T-cell (primary cell): Measurements from ENCODE around the gene ENDOV. TPM values are rescaled to one million over a fixed set of nuclear protein-coding genes. Genes with fewer than 3 reads are reported as not detected.

Experiments used
- ATAC-seq, 4 experiments: fragments of 200-7000 bp in 3 of 4; fragments of 150-1000 bp in 1 of 4; cut with Tn5 transposase; replicated peaks in 1 of 4; 1 replicate in 3 of 4; 2 replicates in 1 of 4; pipeline ENCODE4 v1.10.0; 2021; ENCODE audit warnings: moderate library complexity in 3 of 4, mild to moderate bottlenecking in 2 of 4, moderate number of reproducible peaks in 1 of 4
- CTCF ChIA-PET, 2 donors: fragments of 300-600 bp; sonication (Branson Sonifier 250); formaldehyde crosslinking; loops; one replicate each; lab custom pipeline; 2022; ENCODE audit warnings: antibody characterized with exemption in 2 of 2; lab: Charles Lee
- POLR2A ChIA-PET, 2 donors: fragments of 300-600 bp; sonication (Branson Sonifier 250); formaldehyde crosslinking; loops; one replicate each; lab custom pipeline; 2022; ENCODE audit warnings: antibody characterized with exemption in 2 of 2; lab: Charles Lee
- DNase-seq, 35 experiments: peaks; one replicate each; pipeline versions ENCODE4 v3.0.0 to v3.0.0-alpha.2; 2013 to 2023
- H3K27ac ChIP-seq: one replicate; pipeline ENCODE4 v1.5.1; 2013; ENCODE audit warnings: low read length
- H3K27me3 ChIP-seq, 2 experiments: replicated peaks in 1 of 2; 1 replicate in 1 of 2; 2 replicates in 1 of 2; pipeline versions ENCODE4 v1.6.1 to v1.7.0; 2013; ENCODE audit warnings: low read length in 1 of 2, mixed read lengths in 1 of 2; ENCODE audit not compliant: control insufficient read depth in 2 of 2, insufficient read depth in 2 of 2; ENCODE audit errors: extremely low read depth in 1 of 2
- H3K36me3 ChIP-seq, 2 donors: 1 replicate in 1 of 2; 2 replicates in 1 of 2; pipeline versions ENCODE4 v1.6.1 to v1.7.0; 2013; ENCODE audit warnings: low read length in 1 of 2; ENCODE audit not compliant: control insufficient read depth in 2 of 2, insufficient read depth in 1 of 2; ENCODE audit errors: extremely low read depth in 1 of 2
- H3K4me1 ChIP-seq, 2 experiments: 1 replicate in 1 of 2; 2 replicates in 1 of 2; pipeline versions ENCODE4 v1.6.1 to v1.7.0; 2013; ENCODE audit warnings: low read length in 2 of 2, mixed read lengths in 1 of 2; ENCODE audit not compliant: insufficient read depth in 2 of 2, control insufficient read depth in 1 of 2; ENCODE audit errors: extremely low read depth in 1 of 2
- H3K4me3 ChIP-seq, 2 donors: 1 replicate in 1 of 2; 2 replicates in 1 of 2; pipeline versions ENCODE4 v1.5.1 to v1.7.0; 2013; ENCODE audit warnings: mild to moderate bottlenecking in 2 of 2, low read length in 1 of 2, moderate library complexity in 1 of 2; ENCODE audit not compliant: control insufficient read depth in 1 of 2; ENCODE audit errors: extremely low read depth in 1 of 2
- H3K9me3 ChIP-seq: 2 replicates; pipeline ENCODE4 v1.7.0; 2013
- H3K27ac Mint-ChIP-seq, 2 donors: one replicate each; pipeline ENCODE4 v1.8.0; 2020 to 2021; ENCODE audit warnings: mild to moderate bottlenecking in 2 of 2, mixed read lengths in 2 of 2
- H3K27me3 Mint-ChIP-seq, 2 donors: one replicate each; pipeline ENCODE4 v1.8.0; 2021 to 2022; ENCODE audit warnings: mixed read lengths in 2 of 2
- H3K36me3 Mint-ChIP-seq: one replicate; pipeline ENCODE4 v1.8.0; 2021; ENCODE audit warnings: mixed read lengths
- H3K4me1 Mint-ChIP-seq, 3 donors: one replicate each; pipeline ENCODE4 v1.8.0; 2020 to 2022; ENCODE audit warnings: mixed read lengths in 3 of 3, mild to moderate bottlenecking in 1 of 3
- H3K4me3 Mint-ChIP-seq, 3 donors: one replicate each; pipeline ENCODE4 v1.8.0; 2020 to 2022; ENCODE audit warnings: mild to moderate bottlenecking in 3 of 3, mixed read lengths in 3 of 3, moderate library complexity in 3 of 3
- H3K9me3 Mint-ChIP-seq, 3 donors: one replicate each; pipeline ENCODE4 v1.8.0; 2020 to 2022; ENCODE audit warnings: mixed read lengths in 3 of 3
- WGBS: methylation state at CpG from one replicate; pipeline ENCODE4 v1.1.5; 2013; ENCODE audit warnings: missing lambda C conversion rate; ENCODE audit not compliant: insufficient coverage; 5-methylcytosine and 5-hydroxymethylcytosine counted together
- total RNA-seq, 35 experiments: library from RNA in 6 of 35; stranded (reverse) in 6 of 35; fragments of 120-200 nt in 1 of 35; gene quantifications; one replicate each; pipeline versions ENCODE4 v1.2.1 to v1.2.4 and lab custom pipeline; 2013 to 2026

Gene ENDOV
- total RNA-seq, 5 donors from 2014 or later (not counting 1 experiment from before 2014, with no cell fraction given): 17.1 to 22.2 (median 21.1) TPM

DNA sequence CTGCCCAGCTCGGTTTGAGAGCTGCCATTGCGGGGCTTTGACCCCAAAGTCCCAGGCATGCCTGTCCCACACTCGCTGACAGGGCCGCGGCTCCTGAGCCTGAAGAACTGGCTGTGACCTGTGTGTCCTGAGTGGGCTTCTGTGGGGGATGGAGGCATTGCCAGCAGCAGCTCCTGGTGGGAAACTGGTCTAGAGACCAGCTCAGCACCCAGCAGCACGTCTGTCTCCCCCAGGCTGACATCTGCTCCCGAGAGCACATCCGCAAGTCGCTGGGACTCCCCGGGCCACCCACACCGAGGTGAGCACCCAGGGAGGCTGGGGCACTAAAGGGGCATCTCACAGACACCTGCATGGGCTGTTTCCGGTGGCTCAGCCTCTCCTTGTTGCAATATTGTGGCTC lies 13.4 kb downstream of the ENDOV start:
- DNase-seq (no peak), ATAC-seq (no peak)
- H3K27me3 Mint-ChIP-seq: peaks cover 0 to 1% of the 10 kb centered on the region in 2 donors
- 89% methylated on average over 11 of the region's 12 CpGs for WGBS
- no peak overlapping the region for H3K4me3 Mint-ChIP-seq
- peaks cover 0 to 34% of the 10 kb centered on the region in 2 experiments for H3K27me3 ChIP-seq
- no peaks in the 10 kb centered on the region for H3K9me3 Mint-ChIP-seq
- no peaks in the 10 kb centered on the region for H3K36me3 Mint-ChIP-seq
- ChIA-PET CTCF (interaction anchor here (0.6 to 1.3 kb wide), 2 partner anchors 471 to 712 kb away, joined by 3 to 9 read pairs; no protein-coding TSS in a partner anchor), POLR2A (no interaction called here)
- no peaks in the 10 kb centered on the region for H3K36me3 ChIP-seq
- no peak overlapping the region for H3K27ac ChIP-seq
- peaks cover 4 to 18% (median 8%) of the 10 kb centered on the region in 3 donors for H3K4me1 Mint-ChIP-seq
- H3K9me3 ChIP-seq: no peaks in the 10 kb centered on the region
- no peak overlapping the region for H3K4me3 ChIP-seq
- no peak overlapping the region for H3K27ac Mint-ChIP-seq
- peaks cover 0 to 25% of the 10 kb centered on the region in 2 experiments for H3K4me1 ChIP-seq

DNA sequence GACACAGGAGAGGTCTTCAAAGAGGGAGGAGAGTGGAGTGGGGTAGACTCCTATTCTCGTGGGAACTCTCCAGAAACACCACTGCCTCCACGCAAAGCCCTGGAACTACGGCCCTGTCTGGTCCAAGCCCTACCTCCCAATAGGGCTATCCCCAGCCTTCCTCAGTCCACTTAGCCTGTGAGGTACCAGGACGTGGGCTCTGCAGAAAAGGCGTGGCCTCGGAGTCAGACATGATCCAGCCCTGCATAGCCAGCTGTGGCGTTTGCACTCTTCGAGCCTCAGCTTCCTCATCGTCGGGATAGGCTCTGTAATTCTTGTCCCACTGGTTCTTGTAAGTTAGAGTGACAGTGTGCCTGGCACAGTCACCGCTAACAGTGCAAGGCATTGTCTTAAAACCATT lies 13.8 kb downstream of the ENDOV start:
- no peak for DNase-seq
- ChIA-PET CTCF (interaction anchor here (0.6 to 1.3 kb wide), 2 partner anchors 471 to 712 kb away, joined by 3 to 9 read pairs; no protein-coding TSS in a partner anchor), POLR2A (no interaction called here)
- H3K27me3 ChIP-seq: peaks cover 0 to 34% of the 10 kb centered on the region in 2 experiments
- Mint-ChIP-seq H3K9me3 (no peaks in the 10 kb centered on the region), H3K27ac (no peak overlapping the region), H3K4me3 (no peak overlapping the region), H3K4me1 (peaks cover 4 to 18% (median 8%) of the 10 kb centered on the region in 3 donors), H3K36me3 (no peaks in the 10 kb centered on the region), H3K27me3 (peaks cover 0 to 1% of the 10 kb centered on the region in 2 donors)
- 94% methylated on average over 10 of the region's 11 CpGs for WGBS
- H3K4me1 ChIP-seq: peaks cover 0 to 22% of the 10 kb centered on the region in 2 experiments
- no peak for ATAC-seq
- H3K4me3 ChIP-seq: no peak overlapping the region
- no peak overlapping the region for H3K27ac ChIP-seq
- H3K36me3 ChIP-seq: no peaks in the 10 kb centered on the region
- no peaks in the 10 kb centered on the region for H3K9me3 ChIP-seq

DNA sequence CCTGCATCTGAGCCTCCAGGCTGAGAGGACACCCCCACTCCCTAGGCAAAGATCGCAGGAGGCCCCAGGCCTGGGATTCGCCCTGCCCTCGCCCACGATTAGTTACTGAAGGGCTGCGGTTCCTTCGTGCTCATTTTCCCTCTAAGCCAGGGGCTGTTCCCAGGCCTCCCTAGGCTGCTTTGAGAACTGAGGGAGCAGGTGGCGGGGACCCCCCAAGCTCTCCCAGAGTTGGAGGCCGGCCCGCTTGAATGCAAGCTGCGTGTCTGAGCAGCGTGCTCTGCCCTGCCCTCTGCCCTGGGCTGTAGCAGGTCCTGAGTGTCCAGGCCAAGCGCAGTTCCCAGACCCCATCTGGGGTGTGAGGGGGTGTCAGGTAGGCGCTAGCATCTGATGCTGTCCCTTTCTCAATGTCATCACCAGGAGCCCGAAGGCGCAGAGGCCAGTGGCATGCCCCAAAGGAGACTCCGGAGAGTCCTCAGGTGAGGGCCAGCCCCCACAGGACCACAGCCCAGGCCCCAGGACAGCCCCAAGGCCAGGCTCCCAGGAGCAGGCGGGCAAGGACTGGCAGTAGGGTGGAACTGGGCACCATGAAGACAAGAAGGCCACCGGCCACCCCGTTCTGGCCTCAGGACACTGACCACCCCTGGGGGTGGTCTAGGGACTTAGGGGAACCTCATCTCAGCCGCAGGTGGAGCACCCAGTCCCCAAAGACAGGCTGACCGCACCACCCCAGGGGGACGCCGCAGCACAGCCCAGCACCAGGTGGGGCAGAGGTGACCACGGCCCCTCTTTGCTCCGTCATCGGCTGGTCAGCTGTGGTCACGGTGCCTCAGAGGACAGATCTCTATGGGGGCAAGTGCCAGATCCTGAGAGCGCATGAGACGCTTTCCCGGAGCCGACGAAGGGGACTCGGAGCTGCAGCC lies 14.6 kb downstream of the ENDOV start:
- WGBS: 87% methylated on average over 30 of the region's 33 CpGs
- H3K4me3 ChIP-seq: no peak overlapping the region
- CTCF ChIA-PET: no interaction called here
- peaks cover 0 to 27% of the 10 kb centered on the region in 2 experiments for H3K27me3 ChIP-seq
- no peak overlapping the region for H3K4me3 Mint-ChIP-seq
- H3K27ac ChIP-seq: no peak overlapping the region
- ATAC-seq (no peak), DNase-seq (no peak)
- no peaks in the 10 kb centered on the region for H3K9me3 ChIP-seq
- POLR2A ChIA-PET: no interaction called here
- no peaks in the 10 kb centered on the region for H3K36me3 ChIP-seq
- H3K4me1 ChIP-seq: peaks cover 0 to 14% of the 10 kb centered on the region in 2 experiments
- no peaks in the 10 kb centered on the region for H3K27me3 Mint-ChIP-seq
- H3K4me1 Mint-ChIP-seq: peaks cover 0 to 14% (median 5%) of the 10 kb centered on the region in 3 donors
- H3K27ac Mint-ChIP-seq: no peak overlapping the region
- no peaks in the 10 kb centered on the region for H3K36me3 Mint-ChIP-seq
- H3K9me3 Mint-ChIP-seq: no peaks in the 10 kb centered on the region

DNA sequence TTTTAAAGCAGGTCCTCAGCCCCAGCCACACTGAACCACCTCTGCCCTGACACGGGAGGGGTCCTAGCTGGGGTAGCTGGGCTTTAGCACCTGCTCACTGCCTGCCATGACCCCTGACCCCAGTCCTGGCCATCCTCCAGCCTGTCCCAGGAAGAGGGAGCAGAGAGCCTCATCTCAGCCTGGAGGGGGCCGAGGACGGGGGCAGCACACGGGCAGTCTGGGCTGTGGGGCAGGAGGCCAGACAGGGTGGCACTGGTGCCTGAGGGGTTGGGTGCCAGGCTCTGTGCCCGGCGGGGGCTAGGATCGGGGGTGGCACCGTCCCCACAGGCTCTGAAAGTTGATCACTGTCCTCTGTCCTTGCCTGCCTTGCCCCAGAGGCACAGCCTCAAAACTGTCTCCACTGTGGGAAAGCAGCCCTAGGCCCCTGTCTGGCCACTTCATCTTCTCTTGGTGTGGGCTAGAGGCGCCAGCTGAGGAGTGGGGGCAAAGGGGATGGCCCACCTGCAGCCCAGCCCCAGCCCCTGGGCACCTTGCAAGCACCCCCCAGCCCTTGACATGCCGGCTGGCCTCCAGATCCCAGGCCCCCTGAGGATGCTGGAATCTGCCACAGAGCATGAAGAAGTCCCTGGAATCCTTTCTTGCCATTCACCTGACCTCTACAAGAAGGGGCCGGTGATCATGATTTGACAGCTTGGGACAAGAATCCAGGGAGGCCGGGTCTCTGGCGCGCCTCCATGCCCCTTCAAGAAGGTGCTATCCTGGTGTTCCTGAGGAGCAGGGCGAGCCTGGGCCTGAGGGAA lies 15.7 kb downstream of the ENDOV start:
- peaks cover 0 to 11% of the 10 kb centered on the region in 2 experiments for H3K4me1 ChIP-seq
- WGBS: 82% methylated on average over 14 of the region's 15 CpGs
- no peak overlapping the region for H3K27ac ChIP-seq
- Mint-ChIP-seq H3K27me3 (no peaks in the 10 kb centered on the region), H3K9me3 (no peaks in the 10 kb centered on the region), H3K4me1 (peaks cover 0 to 11% (median 5%) of the 10 kb centered on the region in 3 donors), H3K36me3 (no peaks in the 10 kb centered on the region), H3K4me3 (no peak overlapping the region), H3K27ac (no peak overlapping the region)
- no peak for ATAC-seq
- ChIA-PET POLR2A (no interaction called here), CTCF (no interaction called here)
- no peak overlapping the region for H3K4me3 ChIP-seq
- H3K9me3 ChIP-seq: no peaks in the 10 kb centered on the region
- peaks cover 0 to 18% of the 10 kb centered on the region in 2 experiments for H3K27me3 ChIP-seq
- H3K36me3 ChIP-seq: no peaks in the 10 kb centered on the region
- DNase-seq: no peak

DNA sequence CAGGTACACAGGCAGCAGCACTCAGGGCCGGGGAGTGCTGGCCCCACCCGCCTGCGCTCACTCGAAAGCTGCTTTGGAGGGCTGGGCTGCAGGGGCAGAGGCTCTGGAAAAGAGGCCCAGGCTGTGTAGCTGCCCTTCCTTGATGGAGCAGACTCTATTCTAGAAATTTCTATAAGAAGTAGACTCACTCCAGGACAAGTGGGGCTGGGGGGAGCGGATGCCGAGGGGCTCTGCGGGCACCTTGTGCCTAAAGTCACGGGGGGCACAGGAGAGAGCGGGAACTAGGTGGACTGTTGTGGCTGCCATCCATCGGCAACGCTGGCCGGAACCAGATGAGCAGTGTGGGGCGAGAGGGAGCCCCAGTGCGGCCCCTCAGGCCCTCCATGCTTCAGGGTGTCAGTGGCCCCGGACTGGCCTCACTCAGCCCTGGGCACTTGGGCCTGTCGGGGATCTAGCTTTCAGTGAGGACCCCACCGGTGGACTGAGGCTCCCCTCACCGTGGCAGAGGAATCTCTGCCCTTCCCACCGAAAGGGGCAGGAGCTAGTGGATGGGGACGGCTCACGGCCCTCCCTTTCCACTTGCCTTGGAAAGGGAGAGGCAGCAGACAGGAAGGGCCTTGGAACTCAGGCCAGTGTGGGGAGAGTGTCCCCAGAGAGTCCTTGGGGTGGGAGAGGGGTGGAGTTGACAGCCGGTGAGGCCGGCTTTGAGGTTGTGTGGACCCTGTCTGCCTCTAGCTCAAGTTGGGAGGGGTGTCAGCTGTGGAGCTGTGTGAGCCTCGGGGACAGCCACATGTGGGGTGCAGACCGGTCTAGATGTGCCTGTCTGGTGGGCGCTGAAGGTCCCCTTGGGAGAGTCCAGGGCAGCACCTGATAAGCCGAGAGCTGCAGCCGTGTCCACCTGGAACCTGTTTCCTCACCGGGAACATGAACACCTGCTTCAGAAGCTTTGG lies 16.6 kb downstream of the ENDOV start:
- 90% methylated on average over 28 of the region's 29 CpGs for WGBS
- H3K27ac ChIP-seq: no peak overlapping the region
- no peaks in the 10 kb centered on the region for H3K36me3 Mint-ChIP-seq
- H3K4me1 Mint-ChIP-seq: peaks cover 0 to 5% (median 5%) of the 10 kb centered on the region in 3 donors
- no peaks in the 10 kb centered on the region for H3K9me3 Mint-ChIP-seq
- DNase-seq: no peak
- no peak overlapping the region for H3K27ac Mint-ChIP-seq
- no peak for ATAC-seq
- CTCF ChIA-PET: no interaction called here
- POLR2A ChIA-PET: no interaction called here
- H3K4me3 ChIP-seq: no peak overlapping the region
- no peaks in the 10 kb centered on the region for H3K36me3 ChIP-seq
- H3K9me3 ChIP-seq: no peaks in the 10 kb centered on the region
- no peak overlapping the region for H3K4me3 Mint-ChIP-seq
- peaks cover 0 to 8% of the 10 kb centered on the region in 2 experiments for H3K4me1 ChIP-seq
- peaks cover 0 to 9% of the 10 kb centered on the region in 2 experiments for H3K27me3 ChIP-seq
- no peaks in the 10 kb centered on the region for H3K27me3 Mint-ChIP-seq
